A549 (cell line): ENCODE results near the gene F2RL3. TPM values are rescaled to one million over a fixed set of nuclear protein-coding genes. Genes with fewer than 3 reads are reported as not detected.

Source experiments
- ATAC-seq, 2 experiments: fragments of 200-7000 bp in 1 of 2; fragments of >200 bp in 1 of 2; cut with Nextera tagmentation in 1 of 2; cut with Tn5 transposase in 1 of 2; 3 replicates each; pipeline versions ENCODE4 v1.8.0 to v1.9.1; 2018 to 2020; ENCODE audit warnings: mild to moderate bottlenecking in 1 of 2, moderate library complexity in 1 of 2
- CTCF ChIA-PET: fragments of 300-600 bp; sonication (Branson Sonifier 250); formaldehyde crosslinking; extraction: SDS; loops from one replicate; lab custom pipeline; 2021; ENCODE audit warnings: antibody characterized with exemption, inconsistent platforms; lab: Yijun Ruan, JAX
- POLR2A ChIA-PET: fragments of 350-600 bp; formaldehyde crosslinking; extraction: SDS; loops from one replicate; lab custom pipeline; 2021; ENCODE audit warnings: antibody characterized with exemption, inconsistent platforms; lab: Yijun Ruan, JAX
- DNase-seq, 2 experiments: peaks; one replicate each; pipeline versions ENCODE4 v3.0.0 to v3.0.0-alpha.2; 2011 to 2016; ENCODE audit warnings: low read depth in 1 of 2, low spot score in 1 of 2
- FAIRE-seq: peaks from 2 replicates; lab custom pipeline; 2011; peaks lifted over from hg19 to GRCh38; lab: Jason Lieb, UNC
- H3K27ac ChIP-seq, 2 experiments: fragments of >200 bp; sonication (Bioruptor Twin); formaldehyde crosslinking; 3 replicates each; pipeline ENCODE4 v1.5.1; 2016 to 2017
- H3K4me1 ChIP-seq: fragments of >200 bp; sonication (Bioruptor Twin); formaldehyde crosslinking; 3 replicates; pipeline ENCODE4 v1.6.1; 2016
- H3K4me2 ChIP-seq: fragments of >200 bp; sonication (Bioruptor Twin); formaldehyde crosslinking; 3 replicates; pipeline ENCODE4 v1.6.1; 2016
- H3K4me3 ChIP-seq: fragments of >200 bp; sonication (Bioruptor Twin); formaldehyde crosslinking; 3 replicates; pipeline ENCODE4 v1.5.1; 2016
- H3K9me3 ChIP-seq: fragments of >200 bp; sonication (Bioruptor Twin); formaldehyde crosslinking; 3 replicates; pipeline ENCODE4 v1.6.1; 2016
- BHLHE40 ChIP-seq: IDR thresholded peaks from 2 replicates; pipeline ENCODE4 v1.6.1; 2012; ENCODE audit warnings: low read depth, low read length, inconsistent platforms
- CEBPB ChIP-seq, 2 experiments: fragments of >200 bp in 1 of 2; sonication (Bioruptor Twin) in 1 of 2; formaldehyde crosslinking in 1 of 2; IDR thresholded peaks; 2 replicates each; pipeline ENCODE4 v1.6.1; 2012 to 2016
- CHD4 ChIP-seq: fragments of 200-600 bp; sonication (generic); IDR thresholded peaks from 2 replicates; pipeline ENCODE4 v1.6.1; 2016; ENCODE audit warnings: antibody characterized with exemption, mild to moderate bottlenecking, borderline replicate concordance
- ESRRA ChIP-seq: fragments of 150-350 bp; IDR thresholded peaks from 2 replicates; pipeline ENCODE4 v1.6.1; 2014; ENCODE audit warnings: mild to moderate bottlenecking, low read length, borderline replicate concordance
- FOSB ChIP-seq: fragments of 250-450 bp; sonication (Bioruptor Pico); IDR thresholded peaks from 2 replicates; pipeline ENCODE4 v1.5.0; 2020; ENCODE audit warnings: mild to moderate bottlenecking, moderate library complexity
- FOSL2 ChIP-seq, 2 experiments: fragments of 450-650 bp in 1 of 2; fragments of >200 bp in 1 of 2; sonication (Bioruptor Twin) in 1 of 2; formaldehyde crosslinking; IDR thresholded peaks; 2 replicates each; pipeline versions ENCODE4 v1.5.0 to v1.6.1; 2016 to 2020; ENCODE audit warnings: mild to moderate bottlenecking in 1 of 2, moderate library complexity in 1 of 2
- HDAC2 ChIP-seq: fragments of 200-600 bp; sonication (generic); IDR thresholded peaks from 2 replicates; pipeline ENCODE4 v1.6.1; 2016
- HMGXB4 ChIP-seq: fragments of 250-450 bp; sonication (Bioruptor Pico); IDR thresholded peaks from 2 replicates; pipeline ENCODE4 v1.5.0; 2021; ENCODE audit warnings: mild to moderate bottlenecking, moderate library complexity, borderline replicate concordance
- HOXA7 ChIP-seq: fragments of 250-450 bp; sonication (Bioruptor Pico); IDR thresholded peaks from 2 replicates; pipeline ENCODE4 v1.5.0; 2020; ENCODE audit warnings: mild to moderate bottlenecking, moderate library complexity
- HOXB13 ChIP-seq: fragments of 250-450 bp; sonication (Bioruptor Pico); IDR thresholded peaks from 2 replicates; pipeline ENCODE4 v1.5.0; 2020; ENCODE audit warnings: low read depth, mild to moderate bottlenecking, moderate library complexity
- HOXB5 ChIP-seq: fragments of 250-450 bp; sonication (Bioruptor Pico); IDR thresholded peaks from 2 replicates; pipeline ENCODE4 v1.5.0; 2020; ENCODE audit warnings: mild to moderate bottlenecking, moderate library complexity
- JUN ChIP-seq, 2 experiments: fragments of >200 bp; sonication (Bioruptor Twin); formaldehyde crosslinking; IDR thresholded peaks; 2 replicates in 1 of 2; 3 replicates in 1 of 2; pipeline ENCODE4 v1.6.1; 2016 to 2017
- KDM1A ChIP-seq: fragments of 200-600 bp; sonication (generic); IDR thresholded peaks from 2 replicates; pipeline ENCODE4 v1.6.1; 2016; ENCODE audit warnings: low read depth, mild to moderate bottlenecking
- MAZ ChIP-seq: fragments of 150-350 bp; IDR thresholded peaks from 2 replicates; pipeline ENCODE4 v1.6.1; 2014; ENCODE audit warnings: antibody characterized with exemption, low read depth, low read length, borderline replicate concordance
- NPAS2 ChIP-seq: fragments of 250-450 bp; sonication (Bioruptor Pico); IDR thresholded peaks from 2 replicates; pipeline ENCODE4 v1.8.0; 2022; ENCODE audit warnings: mild to moderate bottlenecking, moderate library complexity, borderline replicate concordance
- PBX3 ChIP-seq: IDR thresholded peaks from 2 replicates; pipeline ENCODE4 v1.6.1; 2012
- POLR2A ChIP-seq: IDR thresholded peaks from 2 replicates; pipeline ENCODE4 v1.6.1; 2012; ENCODE audit warnings: mild to moderate bottlenecking, low read length
- POLR2AphosphoS2 ChIP-seq: conservative IDR thresholded peaks from 2 replicates; pipeline ENCODE4 v1.6.1; 2012; ENCODE audit warnings: low read length, improper control_type of control experiment, inconsistent platforms
- REST ChIP-seq: fragments of 200-600 bp; sonication (generic); IDR thresholded peaks from 2 replicates; pipeline ENCODE4 v1.6.1; 2016; ENCODE audit warnings: antibody characterized with exemption, mild to moderate bottlenecking, moderate library complexity
- RNF2 ChIP-seq: fragments of 200-600 bp; sonication (generic); IDR thresholded peaks from 2 replicates; pipeline ENCODE4 v1.6.1; 2016; ENCODE audit warnings: low read depth, mild to moderate bottlenecking, antibody characterized with exemption, moderate library complexity, borderline replicate concordance
- TFCP2L1 ChIP-seq: fragments of 250-450 bp; sonication (Bioruptor Pico); IDR thresholded peaks from 2 replicates; pipeline ENCODE4 v1.5.0; 2021; ENCODE audit warnings: mild to moderate bottlenecking
- ZSCAN20 ChIP-seq: fragments of 250-450 bp; sonication (Bioruptor Pico); IDR thresholded peaks from 2 replicates; pipeline ENCODE4 v1.8.0; 2022; ENCODE audit warnings: mild to moderate bottlenecking, moderate library complexity
- WGBS: methylation state at CpG from one replicate; pipeline ENCODE4 v1.1.6; 2017; ENCODE audit errors: missing lambda C conversion rate; 5-methylcytosine and 5-hydroxymethylcytosine counted together
- polyA minus RNA-seq: library from RNA; depleted of rRNA, polyadenylated mRNA; stranded (reverse); fragments of >200 nt; gene quantifications from 2 replicates; pipeline ENCODE4 v1.2.3, GENCODE V29; 2011; rRNA and poly(A)+ RNA removed
- polyA plus RNA-seq, 4 experiments: library from polyadenylated mRNA; depleted of rRNA in 3 of 4; stranded (reverse); fragments of >200 nt; fragmentation: RNase III in 1 of 4; extraction: RNeasy Plus Mini Kit Qiagen cat#74134 plus additional on column Dnase treatment in 1 of 4; gene quantifications; 2 replicates in 3 of 4; 3 replicates in 1 of 4; pipeline ENCODE4 v1.2.3, GENCODE V29; 2011 to 2017
- TF ChIP-seq, protein P1 (sequence below): fragments of 150-350 bp; IDR thresholded peaks from 2 replicates; pipeline ENCODE4 v1.6.1; 2014; ENCODE audit warnings: low read depth, mild to moderate bottlenecking, low read length
- TF ChIP-seq, protein P2 (sequence below): fragments of >200 bp; sonication (Bioruptor Twin); formaldehyde crosslinking; IDR thresholded peaks from 3 replicates; pipeline ENCODE4 v1.5.1; 2016
- TF ChIP-seq, protein P3 (sequence below): fragments of 250-450 bp; sonication (Bioruptor Pico); IDR thresholded peaks from 2 replicates; pipeline ENCODE4 v1.5.0; 2020; ENCODE audit warnings: low read depth, mild to moderate bottlenecking, moderate library complexity

The F2RL3 gene
- polyA plus RNA-seq (2011; rRNA removed): not detected in 2 replicates
- not detected in 2 replicates for polyA plus RNA-seq (2012; cell fraction: cytosol; rRNA removed)
- polyA plus RNA-seq (2012; cell fraction: nucleus; rRNA removed): not detected in 2 replicates
- not detected in 3 replicates for polyA plus RNA-seq (2017; fragmentation: RNase III; extraction: RNeasy Plus Mini Kit Qiagen cat#74134 plus additional on column Dnase treatment)
- not detected in 2 replicates for polyA minus RNA-seq

DNA sequence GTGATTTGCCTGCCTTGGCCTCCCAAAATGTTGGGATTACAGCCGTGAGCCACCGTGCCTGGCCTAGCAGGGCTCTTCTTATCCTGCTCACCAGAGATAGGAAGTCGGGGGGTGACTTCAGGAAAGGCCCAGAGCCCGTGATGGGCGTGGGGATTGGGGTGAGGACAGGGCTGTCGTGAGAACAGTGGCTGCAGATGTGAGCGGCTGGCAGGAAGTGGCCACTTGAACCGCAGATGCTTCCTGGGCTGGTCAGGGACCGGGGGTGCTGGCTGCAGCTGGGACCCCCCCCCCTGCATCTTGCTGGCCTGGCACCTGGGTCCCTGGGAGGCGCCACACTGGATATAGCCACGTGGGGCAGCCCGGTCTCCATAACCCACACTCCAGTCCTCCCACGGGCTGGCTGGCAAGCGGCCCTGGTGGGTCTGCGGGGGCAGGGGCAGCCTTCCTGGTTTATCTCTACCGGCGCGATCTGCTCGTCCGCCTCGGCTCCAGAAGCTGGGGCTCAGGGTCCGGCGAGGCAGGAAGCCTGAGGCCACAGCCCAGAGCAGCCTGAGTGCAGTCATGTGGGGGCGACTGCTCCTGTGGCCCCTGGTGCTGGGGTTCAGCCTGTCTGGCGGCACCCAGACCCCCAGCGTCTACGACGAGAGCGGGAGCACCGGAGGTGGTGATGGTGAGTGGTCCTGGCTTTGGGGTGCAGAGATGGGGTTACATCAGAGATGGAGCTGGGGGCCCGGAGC, at the start of gene F2RL3:
Gene F2RL3, plus strand, starts transcription at position 371 of the 737 bp plus-strand sequence. Its CDS starts 191 bp downstream, at position 562.
- TF ChIP-seq KDM1A (no peak), POLR2AphosphoS2 (no peak), HMGXB4 (CRISPR knock-in tag) (no peak), FOSL2 (IDR thresholded peaks at IDR 0.05) (no peak), FOSL2 (CRISPR knock-in tag; IDR thresholded peaks at IDR 0.05) (no peak), RNF2 (no peak), MAZ (no peak), CEBPB (IDR thresholded peaks at IDR 0.05) (no peak), TFCP2L1 (CRISPR knock-in tag) (no peak), HDAC2 (no peak), FOSB (CRISPR knock-in tag) (no peak), ESRRA (no peak), JUN (IDR thresholded peaks at IDR 0.05) (no peak), HOXB13 (CRISPR knock-in tag) (no peak), HOXB5 (no peak)
- TF ChIP-seq, protein P1, sequence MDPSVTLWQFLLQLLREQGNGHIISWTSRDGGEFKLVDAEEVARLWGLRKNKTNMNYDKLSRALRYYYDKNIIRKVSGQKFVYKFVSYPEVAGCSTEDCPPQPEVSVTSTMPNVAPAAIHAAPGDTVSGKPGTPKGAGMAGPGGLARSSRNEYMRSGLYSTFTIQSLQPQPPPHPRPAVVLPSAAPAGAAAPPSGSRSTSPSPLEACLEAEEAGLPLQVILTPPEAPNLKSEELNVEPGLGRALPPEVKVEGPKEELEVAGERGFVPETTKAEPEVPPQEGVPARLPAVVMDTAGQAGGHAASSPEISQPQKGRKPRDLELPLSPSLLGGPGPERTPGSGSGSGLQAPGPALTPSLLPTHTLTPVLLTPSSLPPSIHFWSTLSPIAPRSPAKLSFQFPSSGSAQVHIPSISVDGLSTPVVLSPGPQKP: no peak
- TF ChIP-seq, protein P2, sequence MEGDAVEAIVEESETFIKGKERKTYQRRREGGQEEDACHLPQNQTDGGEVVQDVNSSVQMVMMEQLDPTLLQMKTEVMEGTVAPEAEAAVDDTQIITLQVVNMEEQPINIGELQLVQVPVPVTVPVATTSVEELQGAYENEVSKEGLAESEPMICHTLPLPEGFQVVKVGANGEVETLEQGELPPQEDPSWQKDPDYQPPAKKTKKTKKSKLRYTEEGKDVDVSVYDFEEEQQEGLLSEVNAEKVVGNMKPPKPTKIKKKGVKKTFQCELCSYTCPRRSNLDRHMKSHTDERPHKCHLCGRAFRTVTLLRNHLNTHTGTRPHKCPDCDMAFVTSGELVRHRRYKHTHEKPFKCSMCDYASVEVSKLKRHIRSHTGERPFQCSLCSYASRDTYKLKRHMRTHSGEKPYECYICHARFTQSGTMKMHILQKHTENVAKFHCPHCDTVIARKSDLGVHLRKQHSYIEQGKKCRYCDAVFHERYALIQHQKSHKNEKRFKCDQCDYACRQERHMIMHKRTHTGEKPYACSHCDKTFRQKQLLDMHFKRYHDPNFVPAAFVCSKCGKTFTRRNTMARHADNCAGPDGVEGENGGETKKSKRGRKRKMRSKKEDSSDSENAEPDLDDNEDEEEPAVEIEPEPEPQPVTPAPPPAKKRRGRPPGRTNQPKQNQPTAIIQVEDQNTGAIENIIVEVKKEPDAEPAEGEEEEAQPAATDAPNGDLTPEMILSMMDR: no peak
- TF ChIP-seq, all 56 proteins: peak for 0
- H3K9me3 ChIP-seq: no peaks in the 10 kb centered on the region
- no peak for ATAC-seq
- H3K4me2 ChIP-seq: no peak within 1 kb of the TSS
- no peak for FAIRE-seq
- 73% methylated on average over 9 of the region's 31 CpGs for WGBS
- no peak within 1 kb of the TSS; a peak in 1 of 6 replicates for H3K27ac ChIP-seq
- H3K4me3 ChIP-seq: no peak within 1 kb of the TSS
- no peaks in the 10 kb centered on the region for H3K4me1 ChIP-seq
- POLR2A ChIA-PET: no interaction called here
- DNase-seq: no peak
- CTCF ChIA-PET: no interaction called here

DNA sequence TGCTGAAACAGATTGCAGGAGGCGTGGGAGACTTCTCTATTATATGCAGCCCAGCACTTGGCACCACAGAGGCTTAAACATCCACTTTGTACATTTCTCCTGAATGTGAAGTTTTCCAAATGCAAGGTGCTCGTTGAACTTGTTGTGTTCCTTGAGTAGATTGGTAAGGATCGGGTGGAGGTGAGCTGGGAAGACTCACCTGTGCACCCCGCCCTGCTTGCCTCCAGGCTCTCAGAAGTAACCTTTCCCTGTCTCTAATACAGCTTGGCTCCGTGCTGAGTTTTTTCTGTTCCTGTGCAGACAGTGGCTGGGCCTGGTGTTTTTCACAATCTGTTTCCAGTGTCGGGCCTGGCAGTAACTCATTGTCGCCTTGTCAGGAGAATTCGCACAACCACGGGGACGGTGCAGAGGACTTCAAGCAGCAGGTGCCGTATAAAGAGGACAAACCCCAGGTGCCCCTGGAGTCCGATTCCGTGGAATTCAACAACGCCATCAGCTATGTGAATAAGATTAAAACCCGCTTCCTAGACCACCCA, 47.3 kb upstream of the F2RL3 start:
- FAIRE-seq: no peak
- CTCF ChIA-PET: no interaction called here
- DNase-seq: no peak
- POLR2A ChIA-PET: interaction anchor here (0.5 to 0.7 kb wide), 2 partner anchors 10 to 269 kb away, joined by 3 to 7 read pairs; no protein-coding TSS in a partner anchor
- WGBS: 95% methylated on average over 15 of the region's 15 CpGs
- Histone ChIP-seq H3K4me2 (no peak overlapping the region), H3K9me3 (no peaks in the 10 kb centered on the region), H3K4me3 (no peak overlapping the region), H3K27ac (no peak overlapping the region), H3K4me1 (no peaks in the 10 kb centered on the region)
- ATAC-seq: no peak
- no peak for TF ChIP-seq BHLHE40
- no peak for TF ChIP-seq CHD4
- TF ChIP-seq, protein P3, sequence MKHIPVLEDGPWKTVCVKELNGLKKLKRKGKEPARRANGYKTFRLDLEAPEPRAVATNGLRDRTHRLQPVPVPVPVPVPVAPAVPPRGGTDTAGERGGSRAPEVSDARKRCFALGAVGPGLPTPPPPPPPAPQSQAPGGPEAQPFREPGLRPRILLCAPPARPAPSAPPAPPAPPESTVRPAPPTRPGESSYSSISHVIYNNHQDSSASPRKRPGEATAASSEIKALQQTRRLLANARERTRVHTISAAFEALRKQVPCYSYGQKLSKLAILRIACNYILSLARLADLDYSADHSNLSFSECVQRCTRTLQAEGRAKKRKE (CRISPR knock-in tag): no peak
- TF ChIP-seq REST: no peak
- TF ChIP-seq ZSCAN20 (CRISPR knock-in tag): no peak
- no peak for TF ChIP-seq PBX3
- TF ChIP-seq HOXB13 (CRISPR knock-in tag): no peak
- TF ChIP-seq NPAS2 (CRISPR knock-in tag): no peak
- TF ChIP-seq POLR2A: no peak
- no peak for TF ChIP-seq HOXA7 (CRISPR knock-in tag)
